ENCODE data around the gene BTRC. TPM values are rescaled to one million over a fixed set of nuclear protein-coding genes. Genes with fewer than 3 reads are reported as not detected.

The BTRC gene
- total and polyA plus RNA-seq, 2 experiments from 2014 or later: 8.4 to 11.4 TPM

- Histone ChIP-seq H3F3A (ENCODE audit: insufficient read depth) (no peaks in the 10 kb centered on the region), H3K27me3 (replicated peaks; ENCODE audit: insufficient read depth) (no peaks in the 10 kb centered on the region), H3K9ac (no peak overlapping the region), H4K20me1 (ENCODE audit: insufficient read depth) (no peaks in the 10 kb centered on the region), H3K79me2 (ENCODE audit: insufficient read depth) (no peaks in the 10 kb centered on the region; the same call in 1 of the 2 replicates), H3K4me1 (ENCODE audit: insufficient read depth) (no peaks in the 10 kb centered on the region), H3K9me3 (ENCODE audit: low read depth) (no peaks in the 10 kb centered on the region), H3K4me3 (no peak overlapping the region), H3K4me2 (ENCODE audit: unreplicated experiment) (no peak overlapping the region), H3K36me3 (ENCODE audit: low read depth) (no peaks in the 10 kb centered on the region), H3K9me2 (ENCODE audit: insufficient read depth) (no peaks in the 10 kb centered on the region), H2AFZ (no peak overlapping the region), H3K27ac (no peak overlapping the region)
- 95 to 97% methylated on average over 6 of the region's 6 CpGs for WGBS, 2 experiments (ENCODE audit: low coverage in 1 of 2, low lambda C conversion rate in 2 of 2, missing lambda C conversion rate in 2 of 2)
- in situ Hi-C loops (cut with MboI): no loop called here
- DNase-seq: no peak
- TF ChIP-seq EZH2phosphoT487 (IDR thresholded peaks at IDR 0.05; ENCODE audit: insufficient read depth, low read depth) (no peak), EZH2 (IDR thresholded peaks at IDR 0.05; ENCODE audit: insufficient read depth, poor library complexity, severe bottlenecking) (no peak)
Observed at GRCh38 chr10:101453791-101454718, 100.1 kb downstream of the BTRC start.

- Histone ChIP-seq H3K36me3 (ENCODE audit: low read depth) (no peaks in the 10 kb centered on the region; the same call in 1 of the 2 replicates), H3K9me2 (ENCODE audit: insufficient read depth) (no peaks in the 10 kb centered on the region), H3K79me2 (ENCODE audit: insufficient read depth) (no peaks in the 10 kb centered on the region), H3K27ac (no peak overlapping the region), H3F3A (ENCODE audit: insufficient read depth) (no peaks in the 10 kb centered on the region), H2AFZ (no peak overlapping the region), H4K20me1 (ENCODE audit: insufficient read depth) (no peaks in the 10 kb centered on the region; the same call in 1 of the 2 replicates), H3K4me1 (ENCODE audit: insufficient read depth) (no peaks in the 10 kb centered on the region), H3K27me3 (replicated peaks; ENCODE audit: insufficient read depth) (no peaks in the 10 kb centered on the region), H3K4me2 (ENCODE audit: unreplicated experiment) (no peak overlapping the region), H3K4me3 (no peak overlapping the region), H3K9me3 (ENCODE audit: low read depth) (no peaks in the 10 kb centered on the region), H3K9ac (no peak overlapping the region)
- DNase-seq: no peak
- in situ Hi-C loops (cut with MboI): no loop called here
- WGBS, 2 experiments (ENCODE audit: low coverage in 1 of 2, low lambda C conversion rate in 2 of 2, missing lambda C conversion rate in 2 of 2): 96 to 97% methylated on average over 1 of the region's 1 CpG
- no peak for TF ChIP-seq EZH2phosphoT487 (IDR thresholded peaks at IDR 0.05; ENCODE audit: insufficient read depth, low read depth)
- no peak for TF ChIP-seq EZH2 (IDR thresholded peaks at IDR 0.05; ENCODE audit: insufficient read depth, poor library complexity, severe bottlenecking)
Observed at GRCh38 chr10:101458869-101459268, 104.9 kb downstream of the BTRC start.

GRCh38 chr10:101464082-101464481 is 110.1 kb downstream of the BTRC start:
- Histone ChIP-seq H3K4me2 (ENCODE audit: unreplicated experiment) (no peak overlapping the region), H3K9me3 (ENCODE audit: low read depth) (no peaks in the 10 kb centered on the region), H2AFZ (no peak overlapping the region), H3K79me2 (ENCODE audit: insufficient read depth) (no peaks in the 10 kb centered on the region), H3K36me3 (ENCODE audit: low read depth) (no peaks in the 10 kb centered on the region; the same call in 1 of the 2 replicates), H3K27me3 (replicated peaks; ENCODE audit: insufficient read depth) (no peaks in the 10 kb centered on the region), H3K4me1 (ENCODE audit: insufficient read depth) (peaks cover 5% of the 10 kb centered on the region), H3K4me3 (no peak overlapping the region), H3F3A (ENCODE audit: insufficient read depth) (peaks cover 11% of the 10 kb centered on the region; the same call in 1 of the 2 replicates), H4K20me1 (ENCODE audit: insufficient read depth) (no peaks in the 10 kb centered on the region; the same call in none of the 2 replicates), H3K9ac (no peak overlapping the region), H3K27ac (no peak overlapping the region), H3K9me2 (ENCODE audit: insufficient read depth) (no peaks in the 10 kb centered on the region)
- in situ Hi-C loops (cut with MboI): no loop called here
- 53 to 57% methylated on average over 4 of the region's 4 CpGs for WGBS, 2 experiments (ENCODE audit: low coverage in 1 of 2, low lambda C conversion rate in 2 of 2, missing lambda C conversion rate in 2 of 2)
- TF ChIP-seq EZH2 (IDR thresholded peaks at IDR 0.05; ENCODE audit: insufficient read depth, poor library complexity, severe bottlenecking) (no peak), EZH2phosphoT487 (IDR thresholded peaks at IDR 0.05; ENCODE audit: insufficient read depth, low read depth) (no peak)
- no peak for DNase-seq

- no peaks in the 10 kb centered on the region for H3K27me3 ChIP-seq (replicated peaks; ENCODE audit: insufficient read depth)
- H3K4me3 ChIP-seq: no peak overlapping the region
- H3K79me2 ChIP-seq (ENCODE audit: insufficient read depth): no peaks in the 10 kb centered on the region
- no peak overlapping the region for H2AFZ ChIP-seq
- H4K20me1 ChIP-seq (ENCODE audit: insufficient read depth): no peaks in the 10 kb centered on the region; the same call in none of the 2 replicates
- no peak for DNase-seq
- no peak overlapping the region for H3K9ac ChIP-seq
- 22 to 29% methylated on average over 2 of the region's 2 CpGs for WGBS, 2 experiments (ENCODE audit: low coverage in 1 of 2, low lambda C conversion rate in 2 of 2, missing lambda C conversion rate in 2 of 2)
- H3K4me2 ChIP-seq (ENCODE audit: unreplicated experiment): no peak overlapping the region
- in situ Hi-C loops (cut with MboI): no loop called here
- H3K36me3 ChIP-seq (ENCODE audit: low read depth): no peaks in the 10 kb centered on the region; the same call in 1 of the 2 replicates
- H3K27ac ChIP-seq: no peak overlapping the region
- peaks cover 5% of the 10 kb centered on the region for H3K4me1 ChIP-seq (ENCODE audit: insufficient read depth)
- H3K9me2 ChIP-seq (ENCODE audit: insufficient read depth): no peaks in the 10 kb centered on the region
- H3K9me3 ChIP-seq (ENCODE audit: low read depth): no peaks in the 10 kb centered on the region
- TF ChIP-seq EZH2phosphoT487 (IDR thresholded peaks at IDR 0.05; ENCODE audit: insufficient read depth, low read depth) (no peak), EZH2 (IDR thresholded peaks at IDR 0.05; ENCODE audit: insufficient read depth, poor library complexity, severe bottlenecking) (no peak)
- H3F3A ChIP-seq (ENCODE audit: insufficient read depth): peaks cover 11% of the 10 kb centered on the region; the same call in 1 of the 2 replicates
Observed at GRCh38 chr10:101464599-101464998, 110.6 kb downstream of the BTRC start.
